ENCODE results near the gene PRB4.
"Not testable (repeated sequence)": the region's sequence is repeated elsewhere in the genome, so short reads cannot be mapped to it uniquely, and the experiment has no call there.

The PRB4 gene

DNA sequence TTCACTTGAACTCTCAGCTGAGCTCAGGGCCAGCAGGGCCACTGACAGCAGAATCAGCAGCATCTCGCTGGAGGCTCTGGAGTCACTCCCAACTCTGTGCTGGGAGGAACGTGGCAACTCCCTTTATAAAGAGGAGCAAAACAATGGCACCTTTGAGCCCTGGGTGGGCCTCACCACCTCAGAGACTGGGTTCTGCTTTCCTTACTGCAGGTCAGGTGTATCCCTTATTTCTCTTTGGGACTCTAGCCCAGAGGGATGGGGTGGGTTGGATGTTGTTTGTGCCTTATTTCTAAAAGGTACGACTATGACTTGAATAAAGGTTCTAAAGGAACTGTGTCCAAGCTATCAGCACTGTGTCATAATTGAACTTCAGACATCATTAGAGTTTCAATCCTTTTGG, at the start of gene PRB4:
Gene PRB4, minus strand, starts transcription at position 101 of the 400 bp plus-strand sequence. Its CDS starts 38 bp downstream, at position 63.
- DNase-seq: no peak

GRCh38 chr12:11351736-11352135, 41.5 kb upstream of the PRB4 start:
- DNase-seq: not testable (repeated sequence)

DNA sequence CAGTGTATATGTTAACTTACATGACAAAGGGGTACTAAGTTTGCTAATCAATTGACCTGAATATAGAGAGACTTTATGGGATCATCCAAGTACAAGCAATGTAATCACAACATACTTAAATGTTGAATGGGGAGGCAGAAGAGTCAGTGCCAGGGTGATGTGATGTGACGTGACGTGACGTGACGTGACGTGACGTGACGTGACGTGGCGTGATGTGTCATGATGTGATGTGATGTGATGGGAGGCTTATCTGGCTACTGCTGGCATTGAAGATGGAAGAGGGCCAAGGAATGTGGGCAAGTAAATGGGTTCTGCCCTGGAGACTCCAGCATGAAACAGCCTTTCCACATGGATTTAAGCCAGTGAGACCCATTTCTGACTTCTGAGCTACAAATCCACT, 38.2 kb upstream of the PRB4 start:
- DNase-seq: no peak

- no peak for DNase-seq
Observed at GRCh38 chr12:11347810-11348209, 37.6 kb upstream of the PRB4 start.

GRCh38 chr12:11344500-11344899, 34.3 kb upstream of the PRB4 start:
- no peak for DNase-seq

DNA sequence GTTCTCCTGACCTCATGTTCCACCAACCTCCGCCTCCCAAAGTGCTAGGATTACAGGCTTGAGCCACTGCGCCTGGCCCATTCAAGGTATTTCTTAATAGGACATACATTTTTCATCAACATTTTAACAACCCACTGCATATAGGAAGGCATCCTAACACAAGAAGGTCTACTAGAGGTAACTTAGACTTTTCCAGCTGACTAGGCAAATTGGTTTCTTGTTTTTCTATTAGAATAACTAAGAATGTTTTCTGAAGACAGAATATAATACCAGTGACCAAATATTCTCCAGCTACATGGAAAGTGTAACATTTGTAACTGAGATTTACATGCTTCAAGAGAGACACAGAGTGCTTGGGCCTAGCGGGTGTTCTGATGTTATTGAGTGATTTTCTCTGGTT, 14.2 kb upstream of the PRB4 start:
- DNase-seq: no peak

DNA sequence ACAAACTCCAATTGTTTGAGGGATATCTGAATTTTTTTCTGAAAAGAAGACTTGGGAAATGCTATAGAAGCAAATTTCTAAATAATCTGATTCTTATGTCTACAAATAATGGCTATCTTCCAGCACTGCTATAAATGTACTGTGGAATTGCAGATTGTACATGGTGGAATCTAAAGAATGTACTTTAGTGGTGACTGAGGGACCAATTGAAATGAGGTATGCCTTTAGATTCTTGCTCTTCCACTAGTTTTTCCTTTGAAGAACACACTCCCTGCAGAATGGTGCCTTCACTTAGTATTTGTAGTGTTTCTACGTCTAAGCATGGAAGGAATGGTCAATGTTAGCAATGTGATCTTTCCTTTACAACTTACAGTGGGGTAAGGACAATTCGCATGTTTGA, 11.7 kb upstream of the PRB4 start:
- DNase-seq: no peak

GRCh38 chr12:11307143-11307542, 3.1 kb downstream of the PRB4 start:
- DNase-seq: no peak

GRCh38 chr12:11273449-11273848, 36.8 kb downstream of the PRB4 start:
- DNase-seq: no peak

- DNase-seq: no peak
Observed at GRCh38 chr12:11269607-11270006, 40.6 kb downstream of the PRB4 start, which contains the start of gene PRB3. Gene PRB3 (minus strand): TSS chr12:11269707. CDS start chr12:11269669, 38 bp downstream.

GRCh38 chr12:11264501-11264900, 45.7 kb downstream of the PRB4 start:
- no peak for DNase-seq
